GM19372 (cell line): ENCODE data around the gene RNF212B.
"Not testable (repeated sequence)": the region's sequence is repeated elsewhere in the genome, so short reads cannot be mapped to it uniquely, and the experiment has no call there.

Experiments used
- ATAC-seq: cut with Tn5 transposase; IDR thresholded peaks from one replicate; pipeline ENCODE4 v1.9.1; 2021; ENCODE audit warnings: mild to moderate bottlenecking, low read depth, moderate library complexity; ENCODE audit not compliant: unreplicated experiment

RNF212B gene, protein sequence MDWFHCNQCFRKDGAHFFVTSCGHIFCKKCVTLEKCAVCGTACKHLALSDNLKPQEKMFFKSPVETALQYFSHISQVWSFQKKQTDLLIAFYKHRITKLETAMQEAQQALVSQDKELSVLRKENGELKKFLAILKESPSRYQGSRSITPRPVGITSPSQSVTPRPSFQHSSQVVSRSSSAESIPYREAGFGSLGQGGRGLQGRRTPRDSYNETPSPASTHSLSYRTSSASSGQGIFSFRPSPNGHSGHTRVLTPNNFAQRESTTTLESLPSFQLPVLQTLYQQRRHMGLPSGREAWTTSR

DNA sequence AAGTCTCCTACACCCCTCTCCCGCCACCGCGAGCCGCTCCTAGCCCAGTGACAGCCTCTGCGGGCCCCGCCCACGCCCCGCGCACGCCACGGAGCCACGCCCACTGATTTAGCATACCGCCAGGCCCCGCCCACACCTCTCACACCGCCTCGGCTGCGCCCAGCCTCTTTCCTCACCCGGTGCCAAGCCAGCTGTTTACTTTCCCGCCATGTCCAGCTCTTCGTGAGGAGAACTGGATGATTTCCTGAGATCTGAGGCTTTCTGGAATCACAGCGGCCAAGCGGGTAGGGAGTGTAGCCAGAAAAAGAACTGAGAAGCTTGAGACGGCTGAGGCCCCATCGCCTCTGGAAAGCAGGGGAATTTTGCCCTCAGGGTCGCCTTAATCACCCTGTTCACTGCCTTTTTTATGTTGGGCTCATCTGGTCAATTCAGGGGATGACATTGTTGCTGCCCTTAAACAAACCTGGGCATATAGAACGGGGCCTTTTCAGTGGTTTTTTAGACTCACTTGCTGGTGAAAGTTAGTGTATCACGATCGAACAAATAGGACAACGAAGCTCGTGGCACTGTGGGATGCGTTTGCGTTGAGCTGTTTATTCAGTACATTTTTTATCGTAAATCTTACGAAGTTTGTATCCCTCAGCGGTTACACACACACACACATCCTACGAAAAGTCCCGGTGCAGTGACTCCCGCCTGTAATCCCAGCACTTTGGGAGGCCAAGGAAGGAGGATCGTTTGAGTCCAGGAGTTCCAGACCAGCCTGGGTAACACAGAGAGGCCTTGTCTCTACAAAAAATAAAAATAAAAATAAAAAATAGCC, at the start of gene RNF212B:
TSS of gene RNF212B (plus strand) at position 165 of the 823 bp plus-strand sequence. CDS start 2,410 bp downstream, outside the sequence.
- peak; percentile 62 for ATAC-seq

GRCh38 chr14:23193432-23193831, 44.3 kb upstream of the RNF212B start:
- ATAC-seq: no peak

GRCh38 chr14:23195552-23196101, 42.1 kb upstream of the RNF212B start:
- ATAC-seq: no peak

DNA sequence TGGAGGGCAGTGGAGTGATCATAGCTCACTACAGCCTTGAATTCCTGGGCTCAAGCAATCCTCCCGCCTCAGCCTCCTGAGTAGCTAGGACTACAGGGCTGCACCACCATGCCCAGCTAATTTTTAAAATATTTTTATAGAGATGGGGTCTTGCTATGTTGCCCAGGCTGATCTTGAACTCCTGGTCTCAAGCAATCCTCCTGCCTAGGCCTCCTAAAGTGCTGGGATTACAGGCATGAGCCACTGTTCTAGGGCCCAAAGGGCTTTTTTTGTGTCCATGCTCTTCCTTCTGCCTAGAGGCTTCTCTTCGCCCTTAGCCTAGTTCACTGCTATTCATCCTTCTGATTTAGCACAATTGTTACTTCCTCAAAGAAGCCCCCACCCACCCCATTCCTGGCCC, 41.2 kb upstream of the RNF212B start:
- not testable (repeated sequence) for ATAC-seq

GRCh38 chr14:23199141-23199540, 38.6 kb upstream of the RNF212B start:
- ATAC-seq: not testable (repeated sequence)

DNA sequence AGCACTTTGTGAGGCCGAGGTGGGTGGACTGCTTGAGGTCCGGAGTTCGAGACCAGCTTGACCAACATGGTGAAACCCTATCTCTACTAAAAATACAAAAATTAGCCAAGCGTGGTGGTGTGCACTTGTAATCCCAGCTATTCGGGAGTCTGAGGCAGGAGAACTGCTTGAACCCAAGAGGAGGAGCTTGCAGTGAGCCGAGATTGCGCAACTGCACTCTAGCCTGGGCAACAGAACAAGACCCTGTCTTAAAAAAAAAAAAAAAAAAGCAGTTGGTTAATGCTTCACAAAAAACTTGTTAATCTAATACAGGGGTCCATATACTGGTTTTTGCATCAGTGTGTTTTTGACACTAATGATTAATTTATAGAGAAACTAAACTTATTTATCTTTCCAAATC, 35.7 kb upstream of the RNF212B start:
- ATAC-seq: no peak

DNA sequence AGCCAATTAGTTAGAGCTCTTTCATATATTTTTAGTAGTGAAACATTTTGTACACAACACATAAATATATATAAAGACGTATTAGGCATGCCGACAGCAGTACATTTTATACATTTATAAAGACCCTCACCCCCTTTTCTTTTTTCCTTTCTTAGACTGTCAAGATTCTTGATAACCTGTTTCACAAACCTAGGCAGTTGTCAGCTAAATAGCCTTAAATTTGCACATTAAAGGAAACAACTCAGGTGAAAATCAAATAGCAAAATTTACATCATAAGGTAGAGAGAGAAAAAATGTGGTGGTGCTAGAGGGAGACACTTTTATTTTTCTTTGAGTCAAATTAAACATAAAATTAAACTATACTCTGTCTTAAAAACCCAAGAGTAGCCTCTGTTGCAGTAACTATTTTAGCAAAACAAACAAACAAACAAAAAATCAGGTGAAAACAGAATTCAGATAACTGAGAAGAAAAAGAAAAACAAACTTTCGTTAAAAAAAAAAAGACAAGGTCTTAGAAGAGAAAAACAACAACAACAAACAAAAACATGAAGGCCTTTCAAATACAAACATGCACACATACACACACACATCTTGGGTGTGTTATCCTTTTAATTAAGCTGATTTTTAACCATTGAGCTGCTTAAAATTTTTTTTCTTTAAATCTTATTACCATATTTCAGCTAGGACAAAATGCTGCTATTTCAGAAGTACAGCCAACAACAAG, 31.2 kb upstream of the RNF212B start:
- ATAC-seq: no peak

DNA sequence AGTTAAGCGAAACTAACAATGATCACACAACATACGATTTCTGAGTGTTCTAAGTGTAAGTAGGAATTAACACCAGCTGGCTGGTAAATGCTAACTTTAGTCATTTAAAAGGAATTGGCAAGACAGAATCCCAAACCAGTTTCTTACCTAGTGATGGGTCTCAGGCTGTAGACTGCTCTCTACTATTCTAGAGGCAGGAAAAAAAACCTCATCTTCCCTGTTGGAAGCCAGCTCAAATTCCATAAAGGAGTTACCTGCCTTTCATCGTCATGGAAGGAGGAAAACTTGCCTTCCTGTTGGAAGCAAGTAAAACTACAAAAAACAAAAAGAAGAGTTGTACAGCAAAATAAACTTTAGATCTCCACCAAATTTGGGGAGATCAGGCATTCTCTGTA, 30.6 kb upstream of the RNF212B start:
- no peak for ATAC-seq

DNA sequence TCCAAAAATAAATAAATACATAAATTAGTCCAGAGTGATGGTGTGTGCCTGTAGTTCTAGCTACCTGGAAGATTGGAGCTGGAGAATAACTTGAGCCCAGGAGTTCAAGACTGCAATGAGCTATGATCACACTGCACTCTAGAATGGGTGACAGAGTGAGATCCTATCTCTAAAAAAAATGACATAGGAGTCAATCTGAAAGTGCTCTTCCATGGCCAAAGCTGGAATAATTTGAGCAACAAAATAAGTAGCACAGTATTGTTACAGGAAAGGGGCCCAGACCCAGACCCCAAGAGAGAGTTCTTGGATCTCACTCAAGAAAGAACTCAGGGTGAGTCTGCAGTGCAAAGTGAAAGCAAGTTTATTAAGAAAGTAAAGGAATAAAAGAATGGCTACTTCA, 29.4 kb upstream of the RNF212B start:
- ATAC-seq: no peak

DNA sequence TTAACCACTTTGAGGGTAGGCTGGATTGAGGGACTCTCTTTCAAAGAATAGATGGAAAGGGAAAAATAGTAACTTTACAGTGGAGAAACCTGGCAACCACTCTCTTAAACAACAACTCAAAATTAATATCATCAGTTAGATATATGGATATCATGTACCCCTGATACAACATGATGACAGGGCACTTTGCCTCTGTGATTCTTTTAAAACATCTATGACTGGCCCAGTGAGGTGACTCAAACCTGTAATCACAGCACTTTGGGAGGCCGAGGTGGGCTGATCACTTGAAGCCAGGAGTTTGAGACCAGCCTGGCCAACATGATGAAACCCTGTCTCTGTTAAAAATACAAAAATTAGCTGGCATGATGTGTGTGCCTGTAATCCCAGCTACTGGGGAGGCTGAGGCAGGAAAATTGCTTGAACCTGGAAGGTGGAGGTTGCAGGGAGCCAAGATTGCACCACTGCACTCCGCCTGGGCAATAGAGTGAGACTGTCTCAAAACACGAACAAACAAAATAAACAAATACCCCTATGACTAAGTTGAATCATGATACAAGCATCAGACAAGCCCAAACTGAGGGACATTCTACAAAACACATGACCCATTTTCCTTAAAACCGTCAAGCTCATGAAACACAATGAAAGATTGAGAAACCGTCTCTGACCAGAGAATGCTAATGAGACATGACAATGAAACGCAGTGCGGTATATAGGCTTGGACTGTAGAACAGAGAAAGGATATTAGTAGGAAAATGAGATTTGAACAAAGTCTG, 27.9 kb upstream of the RNF212B start:
- no peak for ATAC-seq

DNA sequence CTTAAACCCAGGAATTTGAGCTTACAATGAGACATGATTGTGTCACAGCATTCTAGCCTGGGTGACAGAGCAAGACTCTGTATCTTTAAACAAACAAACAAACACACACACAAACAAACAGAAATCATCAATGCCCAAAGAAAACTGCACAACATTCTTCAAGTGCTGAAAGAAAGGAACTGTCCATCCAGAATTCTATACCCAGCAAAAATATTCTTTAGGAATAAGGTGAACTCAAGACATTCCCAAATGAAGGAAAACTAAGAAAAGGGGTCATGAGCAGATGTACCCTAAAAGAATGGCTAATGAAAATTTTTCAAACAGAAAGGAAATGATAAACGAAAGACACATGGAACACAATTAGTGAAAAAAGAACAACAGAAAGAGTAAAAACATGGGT, 22.3 kb upstream of the RNF212B start:
- no peak for ATAC-seq

DNA sequence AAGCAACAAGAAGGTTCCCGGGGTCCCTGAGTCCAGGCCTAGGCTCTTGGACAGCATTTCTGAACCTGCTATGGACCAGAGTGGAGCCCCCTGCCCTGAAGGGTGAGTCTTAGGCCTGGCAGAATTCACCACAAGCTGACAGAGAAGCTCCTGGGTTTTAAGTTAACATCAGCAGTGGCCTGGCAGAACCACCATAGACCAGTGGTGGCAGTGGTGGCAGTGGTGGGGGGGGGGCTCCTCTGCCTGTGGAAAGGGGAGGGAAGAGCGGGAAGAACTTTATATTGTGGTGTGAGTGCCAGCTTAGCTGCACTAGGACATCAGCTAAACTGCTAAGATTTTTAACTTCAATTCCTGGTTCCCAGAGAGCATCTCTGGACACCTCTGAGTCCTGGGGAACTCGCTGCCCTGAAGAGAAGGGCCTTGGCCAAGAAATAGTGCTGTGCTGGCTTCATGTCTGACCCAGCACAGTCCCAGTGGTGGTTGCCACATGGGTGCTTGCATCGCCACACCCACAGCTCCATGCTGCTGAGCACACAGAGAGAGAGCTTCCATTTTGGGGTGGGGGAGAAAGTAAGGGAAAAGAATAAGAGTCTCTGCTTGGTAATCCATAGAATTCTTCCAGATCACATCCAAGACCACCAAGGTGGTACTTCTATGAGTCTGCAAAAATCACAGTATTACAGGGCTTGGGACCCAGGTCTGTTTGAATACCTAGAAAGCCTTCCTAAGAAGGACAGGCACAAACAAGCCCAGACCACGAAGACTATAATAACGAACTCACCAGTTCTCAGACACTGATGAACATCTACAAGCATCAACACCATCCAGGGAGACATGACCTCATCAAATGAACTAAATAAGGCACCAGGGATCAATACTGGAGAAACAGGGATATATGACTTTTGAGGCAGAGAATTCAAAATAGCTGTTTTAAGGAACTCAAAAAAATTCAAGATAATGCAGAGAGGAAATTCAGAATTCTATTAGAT, 20.4 kb upstream of the RNF212B start:
- ATAC-seq: no peak

DNA sequence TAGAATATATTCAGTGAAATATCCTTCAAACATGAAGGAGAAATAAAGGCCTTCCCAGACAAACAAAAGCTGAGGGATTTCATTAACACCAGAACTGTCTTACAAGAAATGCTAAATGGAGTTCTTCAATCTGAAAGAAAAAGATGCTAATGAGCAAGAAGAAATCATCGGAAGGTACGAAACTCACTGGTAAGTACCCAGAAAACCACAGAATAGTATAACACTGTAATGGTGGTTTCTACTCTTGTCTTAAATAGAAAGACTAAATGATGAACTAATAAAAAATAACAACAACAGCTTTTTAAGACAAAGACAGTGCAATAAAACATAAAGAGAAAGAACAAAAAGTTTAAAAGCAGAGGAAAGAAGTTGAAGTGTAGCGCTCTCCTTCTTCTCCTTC, 18.7 kb upstream of the RNF212B start:
- no peak for ATAC-seq

- not testable (repeated sequence) for ATAC-seq
Measured at GRCh38 chr14:23224958-23225357, 12.8 kb upstream of the RNF212B start.

GRCh38 chr14:23227566-23227965, 10.2 kb upstream of the RNF212B start:
- no peak for ATAC-seq

- ATAC-seq: no peak
Measured at GRCh38 chr14:23228812-23229211, 8.9 kb upstream of the RNF212B start.

GRCh38 chr14:23232241-23232808, 5.4 kb upstream of the RNF212B start:
- ATAC-seq: not testable (repeated sequence)

DNA sequence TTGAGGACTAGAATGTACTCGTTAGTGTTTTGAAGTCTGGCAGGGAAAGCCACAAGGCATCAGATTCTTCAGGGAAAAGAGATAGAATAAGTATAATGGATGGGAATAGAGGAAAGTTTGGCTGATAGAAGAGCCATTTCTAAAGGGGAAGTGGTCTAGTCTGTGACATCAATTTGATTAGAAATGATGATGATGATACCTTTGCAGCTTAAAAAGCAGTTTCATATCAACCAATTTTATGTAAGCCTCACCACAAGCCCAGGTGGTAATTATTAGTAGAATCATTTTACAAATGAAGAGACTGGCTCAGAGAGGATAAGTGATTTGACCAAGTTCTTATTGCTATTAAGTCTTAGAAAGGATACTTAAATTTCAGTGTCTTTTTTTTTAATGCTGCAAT, 2.9 kb downstream of the RNF212B start:
- no peak for ATAC-seq
